Loucy (cell line): ENCODE measurements around the gene GNA12.

Source experiments
- EZH2phosphoT487 ChIP-seq: fragments of 200-600 bp; IDR thresholded peaks from 2 replicates; pipeline ENCODE4 v1.6.1; 2018; ENCODE audit warnings: antibody characterized with exemption, mild to moderate bottlenecking, moderate library complexity, borderline replicate concordance
- TF ChIP-seq, protein P1 (sequence below): fragments of 200-600 bp; sonication (generic); conservative IDR thresholded peaks from 2 replicates; pipeline ENCODE4 v1.5.1; 2014; ENCODE audit warnings: mild to moderate bottlenecking, antibody characterized with exemption, low read length

DNA sequence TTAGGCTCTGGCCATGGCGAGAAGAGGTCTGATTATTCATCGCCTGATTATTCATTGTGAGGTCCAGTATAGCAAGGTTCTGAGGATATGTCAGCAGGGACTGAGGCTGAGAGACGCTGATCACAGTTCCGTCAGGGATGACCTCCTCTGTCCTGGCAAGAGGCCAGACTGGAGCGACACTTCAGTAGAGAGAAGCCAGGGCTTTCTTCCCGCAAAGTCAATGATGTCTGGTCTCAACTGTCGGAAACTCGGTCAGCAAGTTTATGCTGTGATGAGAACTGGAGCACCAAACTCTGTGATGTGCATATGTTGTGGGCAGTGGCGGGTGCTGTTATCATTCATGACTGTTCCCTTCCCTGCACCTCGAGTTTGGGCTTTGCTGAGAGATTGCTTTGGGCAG is 29.0 kb upstream of the GNA12 start:
- TF ChIP-seq, protein P1, sequence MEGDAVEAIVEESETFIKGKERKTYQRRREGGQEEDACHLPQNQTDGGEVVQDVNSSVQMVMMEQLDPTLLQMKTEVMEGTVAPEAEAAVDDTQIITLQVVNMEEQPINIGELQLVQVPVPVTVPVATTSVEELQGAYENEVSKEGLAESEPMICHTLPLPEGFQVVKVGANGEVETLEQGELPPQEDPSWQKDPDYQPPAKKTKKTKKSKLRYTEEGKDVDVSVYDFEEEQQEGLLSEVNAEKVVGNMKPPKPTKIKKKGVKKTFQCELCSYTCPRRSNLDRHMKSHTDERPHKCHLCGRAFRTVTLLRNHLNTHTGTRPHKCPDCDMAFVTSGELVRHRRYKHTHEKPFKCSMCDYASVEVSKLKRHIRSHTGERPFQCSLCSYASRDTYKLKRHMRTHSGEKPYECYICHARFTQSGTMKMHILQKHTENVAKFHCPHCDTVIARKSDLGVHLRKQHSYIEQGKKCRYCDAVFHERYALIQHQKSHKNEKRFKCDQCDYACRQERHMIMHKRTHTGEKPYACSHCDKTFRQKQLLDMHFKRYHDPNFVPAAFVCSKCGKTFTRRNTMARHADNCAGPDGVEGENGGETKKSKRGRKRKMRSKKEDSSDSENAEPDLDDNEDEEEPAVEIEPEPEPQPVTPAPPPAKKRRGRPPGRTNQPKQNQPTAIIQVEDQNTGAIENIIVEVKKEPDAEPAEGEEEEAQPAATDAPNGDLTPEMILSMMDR, result no peak
- TF ChIP-seq EZH2phosphoT487, result no peak
